Activated CD8-positive, alpha-beta memory T cell treated with anti-CD3 and anti-CD28 coated beads for 4 hours (primary cell): ENCODE data around the gene WT1.
"Not testable (repeated sequence)": the region's sequence is repeated elsewhere in the genome, so short reads cannot be mapped to it uniquely, and the experiment has no call there.

Experiments used
- DNase-seq, 2 donors: peaks; one replicate each; pipeline ENCODE4 v3.0.0-alpha.2; 2020; ENCODE audit warnings: low read depth in 2 of 2

The WT1 gene

DNA sequence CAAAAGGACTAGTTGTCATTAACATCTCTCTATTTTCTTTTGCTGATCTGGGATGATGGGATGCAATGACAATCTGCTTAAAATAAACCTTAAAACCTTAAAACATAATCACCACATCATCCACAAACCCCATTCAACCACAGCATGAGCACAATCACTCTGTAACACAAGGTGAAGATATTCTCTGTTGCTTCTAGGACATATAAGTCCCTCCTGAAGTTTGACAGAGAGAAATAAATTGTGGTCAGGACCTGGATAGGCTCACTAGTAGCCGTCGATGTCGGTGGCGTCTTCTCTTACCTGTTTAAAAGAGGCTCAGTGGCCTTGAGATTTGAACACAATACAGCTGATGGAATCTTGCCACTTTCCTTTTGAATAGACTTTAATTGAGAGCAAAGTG, 47.9 kb downstream of the WT1 start:
- DNase-seq = no peak

DNA sequence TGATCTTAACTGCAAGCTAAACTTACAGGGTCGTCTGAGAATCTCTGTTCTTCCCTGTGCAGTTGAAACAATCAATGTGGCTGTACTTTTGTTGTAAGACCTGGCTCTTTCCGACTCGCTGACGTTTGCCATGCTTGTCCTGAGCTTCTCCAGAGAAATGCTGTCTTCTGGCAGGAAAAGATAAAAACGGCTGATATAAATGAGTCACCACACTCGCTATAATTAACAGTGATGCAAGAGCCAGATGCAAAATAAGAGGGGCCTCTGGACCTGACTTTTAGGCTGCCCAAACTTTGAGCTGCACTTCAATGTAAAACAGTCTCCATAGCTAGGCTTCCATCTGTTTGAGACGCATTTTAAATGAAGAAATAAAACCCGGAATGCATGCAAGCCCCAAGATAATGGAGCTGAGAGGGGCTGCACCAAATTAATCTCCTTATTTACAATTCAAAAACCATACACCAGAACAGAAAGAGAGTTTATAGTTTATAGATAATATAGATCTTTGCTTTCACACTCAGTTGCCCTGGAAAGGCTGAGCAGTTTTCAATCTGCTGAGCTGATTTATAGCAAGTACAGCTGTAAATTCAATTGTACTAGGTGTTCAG, 48.5 kb downstream of the WT1 start:
- DNase-seq = no peak

DNA sequence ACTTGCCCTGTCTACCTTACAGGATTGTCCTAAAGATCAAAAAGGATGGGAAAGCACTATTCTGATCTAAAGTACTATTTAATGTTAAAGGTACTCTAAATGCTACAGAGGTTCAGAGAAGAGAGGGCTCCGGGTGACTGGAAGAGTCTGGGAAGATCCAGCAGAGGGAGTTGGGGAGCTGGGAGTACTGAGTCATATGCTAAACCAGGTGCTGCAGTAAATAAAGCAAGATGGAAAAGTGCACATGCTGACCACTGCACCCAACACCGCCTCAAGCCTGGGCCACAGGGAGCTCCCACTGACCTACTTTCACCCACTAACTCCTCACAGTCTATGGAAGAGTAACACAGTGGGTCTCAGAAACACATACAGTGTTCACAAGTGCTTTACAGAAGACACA, 49.3 kb downstream of the WT1 start:
- DNase-seq = no peak

DNA sequence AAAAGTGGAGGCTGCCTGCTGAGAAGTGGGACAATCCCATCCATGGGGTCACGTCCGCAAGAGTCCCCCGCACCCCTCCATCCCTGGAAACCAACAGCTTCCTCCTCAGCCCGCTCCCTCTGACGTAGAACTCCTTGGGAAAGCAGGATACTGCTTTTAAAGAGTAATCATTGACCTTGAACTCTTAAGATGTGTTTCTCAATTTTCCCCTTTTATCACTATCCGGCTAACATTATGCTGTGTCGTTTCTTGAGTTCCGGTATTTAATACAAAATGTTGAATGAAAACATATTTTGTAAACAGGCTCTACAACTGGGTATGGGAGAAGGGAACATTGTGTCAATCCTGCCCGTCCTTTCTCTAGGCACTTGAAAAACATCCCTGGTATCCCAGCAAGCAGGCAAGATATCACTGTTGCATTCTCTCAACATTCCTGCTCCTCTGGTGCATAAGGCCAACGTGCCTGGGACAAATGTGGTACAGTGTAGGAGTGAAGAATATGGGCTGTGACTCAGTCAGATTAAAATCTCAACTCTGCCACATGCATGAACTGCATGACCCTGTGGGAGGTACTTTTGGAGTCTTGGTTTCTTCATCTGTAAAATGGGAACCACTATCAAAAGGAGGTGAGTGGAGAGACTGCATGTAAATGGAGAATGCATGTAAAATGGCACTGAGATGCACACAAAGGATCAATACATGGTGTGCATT, 52.8 kb downstream of the WT1 start:
- DNase-seq = no peak

DNA sequence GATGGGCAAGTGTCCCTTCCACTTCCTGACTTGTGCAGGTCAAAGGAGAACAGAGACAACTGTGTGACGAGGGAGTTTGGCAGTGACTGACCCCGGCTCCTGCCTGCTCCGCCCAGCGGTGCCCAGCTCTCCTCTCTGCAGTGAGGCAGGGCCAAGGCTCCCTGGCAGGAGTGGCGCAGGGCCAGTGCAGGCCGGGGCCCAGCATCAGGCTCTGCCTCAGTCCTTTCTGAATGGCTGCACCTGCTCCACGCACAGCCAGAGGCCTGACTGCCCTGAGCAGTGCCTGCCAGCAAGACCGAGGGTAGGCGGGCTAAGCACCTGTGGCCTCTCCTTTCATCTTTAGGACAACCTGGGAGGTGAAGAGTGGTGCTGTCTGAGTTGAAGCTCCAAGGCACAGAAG, 54.2 kb downstream of the WT1 start:
- DNase-seq = no peak

DNA sequence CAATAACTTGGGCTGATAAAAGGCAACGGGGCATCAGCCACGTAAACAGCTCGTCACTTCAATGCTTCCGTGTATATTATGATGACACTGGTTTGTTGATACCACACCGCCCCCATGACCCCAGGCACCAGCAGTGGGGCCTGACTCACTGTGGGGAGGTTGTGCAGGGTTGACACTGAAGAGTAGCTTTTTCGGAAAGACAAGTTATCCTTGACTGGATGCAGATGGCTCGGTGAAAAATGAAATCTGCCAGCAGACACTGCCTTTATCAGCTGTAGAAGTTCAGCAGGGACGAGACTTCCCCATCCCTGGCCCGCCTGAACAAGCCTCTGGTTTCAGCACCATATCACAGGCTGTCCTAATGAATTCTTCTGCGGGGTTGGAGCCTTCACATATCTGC, 55.6 kb downstream of the WT1 start:
- no peak for DNase-seq

DNA sequence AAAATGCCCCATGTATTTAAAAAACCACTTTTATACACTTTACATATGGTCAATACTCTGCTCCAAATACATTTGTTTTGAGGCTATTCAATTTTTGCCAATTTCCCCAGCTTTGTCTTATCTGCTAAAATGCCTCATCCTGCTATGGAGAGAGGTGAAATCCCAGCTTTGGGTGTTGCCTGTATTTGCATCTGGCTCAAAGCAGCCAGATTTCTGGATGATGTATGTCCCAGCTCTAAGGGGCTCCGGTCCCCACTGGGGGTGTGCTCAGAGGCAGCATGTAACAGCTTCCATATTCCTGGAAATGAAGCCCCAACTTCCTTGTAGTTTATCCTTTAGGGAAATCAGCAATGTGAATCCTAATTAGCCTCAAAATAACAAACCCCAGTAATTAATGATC, 59.5 kb downstream of the WT1 start:
- no peak for DNase-seq

DNA sequence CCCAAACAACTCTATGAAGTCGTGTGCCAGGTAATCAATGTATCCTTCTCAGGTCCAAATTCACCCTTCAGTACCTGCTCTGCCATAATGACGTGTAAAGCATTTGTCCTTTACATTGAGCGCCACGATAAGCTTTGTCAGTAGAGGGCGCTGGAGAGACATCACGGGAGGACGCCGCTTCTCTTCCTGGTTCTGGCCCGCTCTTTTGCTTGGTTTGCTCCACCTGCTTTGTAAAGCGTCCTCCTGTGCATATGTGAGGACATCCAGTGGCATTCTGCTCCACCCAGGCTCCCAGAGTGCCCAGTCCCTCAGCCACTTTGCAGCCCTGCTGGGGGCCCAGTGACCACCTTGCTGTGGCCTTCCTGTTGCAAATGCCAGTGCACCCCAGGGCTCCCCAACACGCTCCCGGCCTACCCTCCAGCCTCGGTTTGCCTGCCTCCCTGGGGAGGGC, 61.1 kb downstream of the WT1 start:
- no peak for DNase-seq

DNA sequence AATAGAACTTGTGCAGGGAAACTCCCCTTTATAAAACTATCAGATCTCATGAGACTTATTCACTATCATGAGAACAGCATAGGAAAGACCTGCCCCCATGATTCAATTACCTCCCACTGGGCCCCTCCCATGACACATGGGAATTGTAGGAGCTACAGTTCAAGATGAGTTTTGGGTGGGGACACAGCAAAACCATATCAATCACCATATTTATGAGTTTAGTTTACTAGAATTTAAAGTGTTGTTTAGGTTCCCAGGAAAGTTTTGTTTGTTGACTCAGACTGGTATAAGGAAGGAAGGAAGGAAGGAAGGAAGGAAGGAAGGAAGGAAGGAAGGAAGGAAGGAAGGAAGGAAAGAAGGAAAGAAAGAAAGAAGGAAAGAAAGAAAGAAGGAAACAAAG, 65.4 kb downstream of the WT1 start:
- DNase-seq = not testable (repeated sequence)

DNA sequence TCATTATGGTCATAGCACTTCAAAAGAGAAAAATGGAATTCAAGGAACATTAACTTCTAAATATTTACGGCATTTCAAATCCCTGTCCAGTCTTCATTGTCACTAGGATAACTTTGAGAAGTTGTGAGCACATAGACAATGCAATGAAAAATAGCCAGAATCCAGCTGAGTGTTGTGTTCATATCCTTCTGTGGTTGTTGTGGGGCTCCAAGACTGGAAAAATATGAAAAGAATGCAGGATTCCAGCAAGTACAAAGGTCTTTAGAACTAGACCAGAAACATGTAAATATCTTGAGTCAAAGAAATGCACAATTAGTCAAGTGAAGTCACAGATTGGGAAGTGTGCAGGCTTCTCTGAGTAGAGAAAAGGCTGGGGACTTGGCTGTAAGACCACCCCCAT, 68.7 kb downstream of the WT1 start:
- DNase-seq = no peak

DNA sequence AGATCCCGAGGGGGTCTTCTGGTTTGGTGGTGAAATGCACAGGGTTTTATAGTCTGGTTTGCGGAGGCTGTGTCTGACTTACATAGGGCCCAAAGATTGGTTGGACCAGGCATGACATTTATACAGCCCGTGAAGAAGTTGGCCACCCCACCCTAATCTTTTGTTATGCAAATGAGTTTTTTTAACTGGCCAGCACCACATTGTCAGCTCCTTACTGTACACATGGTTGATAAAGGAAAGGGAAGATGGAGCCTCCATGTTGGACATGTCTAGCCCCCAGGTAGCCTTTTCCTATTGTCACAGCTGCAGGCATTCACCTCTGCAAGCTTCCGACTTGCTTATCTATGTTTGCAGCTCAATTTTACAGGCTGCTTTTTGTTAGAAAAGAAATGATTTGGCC, 70.1 kb downstream of the WT1 start:
- no peak for DNase-seq

DNA sequence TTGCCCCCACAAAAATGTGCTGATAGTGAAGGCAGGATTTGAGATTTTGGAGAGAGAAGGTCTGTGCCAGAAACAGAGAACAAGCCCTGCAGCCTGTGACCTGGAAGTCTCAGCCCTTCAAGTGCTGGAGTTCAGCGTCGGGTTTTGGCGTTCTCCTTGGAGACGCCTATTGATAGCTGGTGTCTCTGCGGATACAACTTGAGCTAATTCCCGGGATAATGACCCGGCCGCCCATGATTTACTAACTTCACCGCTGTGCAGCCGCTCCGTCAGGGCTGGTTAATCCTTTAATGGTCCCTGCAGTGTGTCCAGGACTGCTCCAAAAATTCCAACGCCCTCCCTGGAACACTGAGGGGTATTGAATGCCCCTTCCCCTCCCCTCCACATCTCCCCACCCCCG, 76.6 kb downstream of the WT1 start:
- DNase-seq = no peak

DNA sequence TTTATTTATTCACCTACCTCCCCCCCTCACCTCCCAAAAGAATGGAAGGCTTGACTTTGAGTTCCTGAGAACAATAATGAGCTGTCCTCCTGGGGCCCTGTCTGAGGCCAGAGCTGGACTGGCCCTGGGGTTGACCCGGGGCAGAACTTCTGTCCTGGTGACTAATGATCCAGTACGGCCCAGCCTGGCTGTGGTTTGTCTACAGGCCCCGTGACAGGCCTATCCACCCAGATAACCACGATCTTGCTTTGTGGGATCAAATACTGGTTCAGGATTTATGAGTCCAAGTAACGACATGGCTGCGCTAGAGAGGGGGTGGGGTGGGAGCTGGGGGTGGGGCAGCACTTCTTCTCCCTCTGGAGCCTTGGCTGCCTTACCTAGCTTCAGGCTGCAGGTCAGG, 81.5 kb downstream of the WT1 start:
- no peak for DNase-seq

DNA sequence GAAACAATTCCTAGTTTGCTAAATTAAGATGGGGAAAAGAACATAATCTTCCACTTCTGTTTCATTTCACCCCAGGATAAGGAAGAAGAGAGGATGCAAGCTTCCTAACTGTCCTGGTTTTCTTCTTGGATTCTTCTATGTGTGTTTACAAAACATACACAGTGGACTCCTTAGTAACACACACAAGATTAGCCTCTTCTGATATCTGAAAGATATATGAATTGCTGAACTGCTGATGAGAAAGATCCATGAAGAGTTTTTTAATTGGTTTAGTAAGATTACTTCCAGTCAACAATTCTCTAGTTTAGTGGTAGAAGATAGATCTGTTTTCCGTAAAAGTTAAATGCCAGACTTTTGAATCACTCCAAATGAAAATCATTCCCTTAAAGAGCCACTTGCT, 86.8 kb downstream of the WT1 start:
- no peak for DNase-seq

DNA sequence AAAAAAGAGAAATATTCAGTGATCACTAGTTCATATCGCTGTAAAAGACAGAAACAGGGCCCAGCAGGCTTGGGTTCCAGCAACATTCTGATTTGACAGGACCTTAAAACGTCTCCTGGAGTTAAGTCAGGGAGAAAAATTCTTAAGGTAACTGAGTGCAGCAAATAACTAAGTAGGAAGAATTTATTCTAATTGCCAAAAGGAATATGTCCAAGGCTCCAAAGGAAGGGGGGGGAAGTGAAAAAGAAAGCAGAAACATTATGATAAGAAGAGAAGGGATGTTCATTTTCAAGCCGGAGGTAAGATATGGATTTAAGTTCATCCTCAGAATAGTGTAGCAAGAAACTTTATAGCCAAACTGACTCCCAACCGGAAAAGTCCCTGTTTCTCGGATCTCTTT, 90.4 kb downstream of the WT1 start:
- DNase-seq = no peak

DNA sequence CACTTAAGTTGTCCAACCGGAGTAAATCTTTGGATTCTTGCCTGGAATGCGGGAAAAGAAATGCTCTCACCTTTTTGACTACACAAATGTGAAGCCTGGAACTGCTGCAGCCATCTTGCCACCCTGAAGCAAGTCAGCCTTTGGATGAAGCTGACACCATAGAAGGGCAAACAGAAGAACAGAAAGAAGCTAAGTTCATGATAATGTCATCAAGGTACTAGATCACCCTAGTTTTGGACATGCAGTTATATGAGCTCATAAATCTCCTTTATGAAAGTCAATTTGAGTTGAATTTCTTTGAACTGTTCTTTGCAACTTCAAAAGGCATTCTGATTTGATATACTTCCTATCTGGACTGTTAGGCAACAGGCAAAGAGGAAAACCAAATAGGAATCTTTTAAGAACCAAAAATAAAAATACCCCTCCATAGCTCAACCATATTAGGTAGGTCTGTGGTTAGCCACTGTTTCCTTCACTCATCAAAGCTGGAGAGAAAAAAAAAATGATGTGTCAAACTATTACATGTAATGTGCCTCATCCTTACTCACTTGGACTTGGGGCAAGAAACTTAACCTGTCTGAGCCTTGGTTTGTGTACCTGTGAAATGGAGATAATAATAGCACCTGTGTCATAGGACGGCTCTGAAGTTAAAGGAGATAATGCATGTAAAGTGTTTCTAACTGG, 91.9 kb downstream of the WT1 start:
- DNase-seq = no peak

DNA sequence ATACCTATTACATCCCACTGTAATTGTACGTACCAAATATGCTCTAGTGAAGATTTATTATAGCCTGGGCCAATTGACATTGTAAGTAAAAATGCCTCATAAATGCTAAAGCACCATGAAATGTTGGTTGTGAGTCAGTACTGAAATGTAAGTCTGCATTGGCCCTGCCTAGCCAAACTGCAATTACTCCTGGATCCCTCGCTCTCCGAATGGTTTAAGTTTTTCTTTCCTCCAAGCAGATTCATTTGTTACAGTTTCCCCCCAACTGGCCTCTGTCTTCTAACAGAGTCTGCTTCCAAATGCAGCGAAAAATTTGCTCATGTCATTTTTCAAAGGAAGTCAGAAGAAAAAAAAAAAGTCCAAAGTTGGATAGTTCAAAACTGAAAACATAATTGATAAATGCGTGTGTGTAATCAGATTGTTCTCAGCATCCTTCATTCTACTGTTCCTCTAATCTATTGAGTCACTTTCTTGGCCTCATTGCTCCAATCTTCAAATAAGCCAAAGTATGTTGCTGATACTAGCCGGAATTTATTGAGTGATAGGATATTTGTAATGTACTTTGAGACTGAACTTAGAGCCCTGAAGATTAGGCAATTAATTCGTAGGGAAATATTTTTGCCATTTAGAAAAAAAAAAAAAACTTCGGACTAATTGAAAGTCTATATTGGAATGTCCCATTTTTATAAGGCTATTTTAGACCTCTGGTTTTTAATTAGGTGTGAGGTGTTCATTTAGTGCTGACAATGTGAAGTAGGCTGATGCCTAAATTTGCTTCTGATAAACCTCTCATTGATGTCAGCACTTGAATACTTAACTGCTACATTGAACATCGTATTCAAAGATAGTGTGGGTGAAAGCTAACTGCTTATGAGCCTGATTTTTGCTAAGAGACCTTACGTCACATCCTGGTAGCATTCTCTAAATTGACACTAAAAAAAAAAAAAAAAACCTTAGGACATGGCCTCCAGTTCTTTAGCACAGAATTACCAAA, 93.4 kb downstream of the WT1 start:
- DNase-seq = no peak

DNA sequence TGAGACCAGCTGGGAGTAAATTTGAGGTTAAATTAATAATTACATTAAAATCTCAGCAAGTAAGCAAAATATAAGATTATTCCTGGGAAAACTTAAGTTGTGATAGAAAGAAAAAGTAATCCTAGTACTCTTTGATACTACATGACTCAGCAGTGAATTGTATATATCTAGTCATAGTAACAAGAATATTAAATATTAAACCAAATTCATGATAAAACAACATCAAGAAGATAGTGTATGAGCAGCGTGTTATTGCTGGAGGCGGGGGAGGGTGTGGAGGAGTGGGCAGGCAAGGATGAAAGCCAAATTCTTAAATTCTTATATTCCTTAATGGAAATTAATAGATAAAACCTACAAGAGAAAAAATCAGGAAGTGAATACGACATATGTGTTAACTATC, 95.2 kb downstream of the WT1 start:
- no peak for DNase-seq
